HG03025 (cell line): ENCODE data around the gene LTBP3.

ENCODE experiments used
- ATAC-seq: cut with Tn5 transposase; IDR thresholded peaks from one replicate; pipeline ENCODE4 v1.9.1; 2021; ENCODE audit warnings: mild to moderate bottlenecking, moderate library complexity; ENCODE audit not compliant: unreplicated experiment, low FRiP score

LTBP3 gene

GRCh38 chr11:65555693-65556231 is 2.4 kb downstream of the LTBP3 start:
- ATAC-seq = no peak

- ATAC-seq = no peak
These were observed 3.2 kb downstream of the LTBP3 start for GRCh38 chr11:65554842-65555430.

GRCh38 chr11:65554057-65554818 is 3.9 kb downstream of the LTBP3 start:
- no peak for ATAC-seq

- no peak for ATAC-seq
These were observed 4.7 kb downstream of the LTBP3 start for GRCh38 chr11:65553301-65554001.

GRCh38 chr11:65552388-65552951 is 5.7 kb downstream of the LTBP3 start:
- ATAC-seq = no peak

- ATAC-seq = no peak
These were observed 6.4 kb downstream of the LTBP3 start for GRCh38 chr11:65551572-65552387.

- ATAC-seq = no peak
These were observed 9.1 kb downstream of the LTBP3 start for GRCh38 chr11:65549096-65549495.

GRCh38 chr11:65548395-65548794 is 9.8 kb downstream of the LTBP3 start:
- no peak for ATAC-seq

- no peak for ATAC-seq
These were observed 10.6 kb downstream of the LTBP3 start for GRCh38 chr11:65547446-65548125.

- ATAC-seq = peak; percentile 56
These were observed 11.8 kb downstream of the LTBP3 start for GRCh38 chr11:65546217-65546958.

- ATAC-seq = no peak
These were observed 12.3 kb downstream of the LTBP3 start for GRCh38 chr11:65545853-65546216.

GRCh38 chr11:65542738-65543390 is 15.3 kb downstream of the LTBP3 start:
- no peak for ATAC-seq

GRCh38 chr11:65541093-65541982 is 16.8 kb downstream of the LTBP3 start:
- ATAC-seq = no peak

GRCh38 chr11:65540290-65541092 is 17.7 kb downstream of the LTBP3 start:
- ATAC-seq = peak; percentile 46

GRCh38 chr11:65539744-65540289 is 18.3 kb downstream of the LTBP3 start:
- ATAC-seq = peak; percentile 46
